HCT116 (cell line): Measurements from ENCODE around the gene ARSI.

Experiments used
- ATF3 ChIP-seq: IDR thresholded peaks from 2 replicates; pipeline ENCODE4 v1.6.1; 2012
- CTCF ChIP-seq, 3 experiments: fragments of 200-600 bp in 1 of 3; sonication (generic) in 1 of 3; IDR thresholded peaks in 2 of 3; conservative IDR thresholded peaks in 1 of 3; 2 replicates each; pipeline ENCODE4 v1.5.1; 2012 to 2017; ENCODE audit warnings: low read depth in 2 of 3, low read length in 2 of 3, antibody characterized with exemption in 1 of 3, borderline replicate concordance in 1 of 3, control low read depth in 1 of 3, mild to moderate bottlenecking in 1 of 3, mixed read lengths in 1 of 3, mixed run types in 1 of 3, moderate library complexity in 1 of 3; ENCODE audit not compliant: insufficient read depth in 1 of 3
- EZH2 ChIP-seq: fragments of 200-600 bp; sonication (generic); IDR thresholded peaks from 2 replicates; pipeline ENCODE4 v1.6.1; 2017; ENCODE audit warnings: antibody characterized with exemption, mixed run types
- YY1 ChIP-seq: IDR thresholded peaks from 2 replicates; pipeline ENCODE4 v1.6.1; 2011; ENCODE audit warnings: low read length, low read depth, moderate library complexity, mild to moderate bottlenecking; ENCODE audit not compliant: insufficient replicate concordance; ENCODE audit errors: extremely low read depth

GRCh38 chr5:150347003-150347402 lies 44.3 kb upstream of the ARSI start:
- TF ChIP-seq ATF3: no peak
- no peak for TF ChIP-seq CTCF (IDR thresholded peaks at IDR 0.05 in 2 of 3, conservative IDR thresholded peaks at IDR 0.05 in 1 of 3; ENCODE audit: borderline replicate concordance in 1 of 3, insufficient read depth in 1 of 3, low read depth in 2 of 3, low read length in 2 of 3)
- TF ChIP-seq EZH2: no peak
- no peak for TF ChIP-seq YY1
